HepG2 (cell line): Measurements from ENCODE around the gene TJP3. TPM values are rescaled to one million over a fixed set of nuclear protein-coding genes. Genes with fewer than 3 reads are reported as not detected.

ENCODE experiments used
- ATAC-seq: fragments of 200-7000 bp; cut with Tn5 transposase; 3 replicates; pipeline ENCODE4 v1.9.1; 2020; ENCODE audit warnings: mild to moderate bottlenecking, moderate library complexity
- BruUV-seq: library from RNA; stranded (reverse); fragments of 400-500 nt; replicated peaks from 2 replicates; lab custom pipeline; 2021; lab: Mats Ljungman, UMichigan
- CTCF ChIA-PET: fragments of 300-600 bp; formaldehyde crosslinking; extraction: SDS; loops from one replicate; lab custom pipeline; 2021; ENCODE audit warnings: low total read pairs, inconsistent platforms, low intra/inter-chr PET ratio; lab: Yijun Ruan, JAX
- POLR2A ChIA-PET: fragments of 350-600 bp; sonication (Branson Sonifier 250); formaldehyde crosslinking; loops from one replicate; lab custom pipeline; 2020; ENCODE audit warnings: antibody characterized with exemption, inconsistent platforms; lab: Yijun Ruan, JAX
- DNase-seq: peaks from one replicate; pipeline ENCODE4 v3.0.0-alpha.2; 2015; ENCODE audit warnings: low spot score
- FAIRE-seq: peaks from 3 replicates; lab custom pipeline; 2011; peaks lifted over from hg19 to GRCh38; lab: Jason Lieb, UNC
- H2AFZ ChIP-seq: one replicate; pipeline ENCODE4 v1.6.1; 2011; ENCODE audit warnings: low read length, inconsistent platforms
- H3K27ac ChIP-seq: fragments of 300-600 bp; 3 replicates; pipeline ENCODE4 v1.8.0; 2011; ENCODE audit warnings: mixed run types, mild to moderate bottlenecking, mixed read lengths, low read length, inconsistent platforms; ENCODE audit not compliant: insufficient read depth; ENCODE audit errors: extremely low read length
- H3K27me3 ChIP-seq, 2 experiments: fragments of 200-600 bp in 1 of 2; 2 replicates in 1 of 2; 3 replicates in 1 of 2; pipeline versions ENCODE4 v1.6.0 to v1.8.0; 2011; ENCODE audit warnings: low read length in 2 of 2, mild to moderate bottlenecking in 2 of 2, moderate library complexity in 2 of 2, inconsistent platforms in 1 of 2; ENCODE audit not compliant: insufficient read depth in 2 of 2, control insufficient read depth in 1 of 2
- H3K36me3 ChIP-seq, 2 experiments: fragments of 200-600 bp in 1 of 2; replicated peaks in 1 of 2; 2 replicates in 1 of 2; 3 replicates in 1 of 2; pipeline versions ENCODE4 v1.5.1 to v1.8.0; 2011; ENCODE audit warnings: low read length in 2 of 2, inconsistent platforms in 1 of 2; ENCODE audit not compliant: insufficient read depth in 2 of 2, control insufficient read depth in 1 of 2
- H3K4me1 ChIP-seq: 2 replicates; pipeline ENCODE4 v1.5.1; 2012; ENCODE audit warnings: low read length, inconsistent platforms; ENCODE audit not compliant: insufficient read depth
- H3K4me2 ChIP-seq: 2 replicates; pipeline ENCODE4 v1.6.0; 2011; ENCODE audit warnings: low read depth, low read length, inconsistent platforms
- H3K4me3 ChIP-seq, 3 experiments: fragments of 200-600 bp in 1 of 3; sonication (generic), shearing (Covaris generic) in 1 of 3; replicated peaks in 1 of 3; 2 replicates each; pipeline ENCODE4 v1.5.1; 2011 to 2016; ENCODE audit warnings: low read length in 3 of 3, inconsistent platforms in 2 of 3, low read depth in 2 of 3, mild to moderate bottlenecking in 2 of 3, control low read depth in 1 of 3, mixed read lengths in 1 of 3; ENCODE audit not compliant: insufficient read depth in 1 of 3
- H3K79me2 ChIP-seq: one replicate; pipeline ENCODE4 v1.6.1; 2011; ENCODE audit warnings: low read length, inconsistent platforms; ENCODE audit not compliant: insufficient read depth
- H3K9ac ChIP-seq: 2 replicates; pipeline ENCODE4 v1.6.0; 2011; ENCODE audit warnings: mild to moderate bottlenecking, low read depth, low read length, inconsistent platforms; ENCODE audit not compliant: insufficient read depth
- H3K9me3 ChIP-seq: 2 replicates; pipeline ENCODE4 v1.5.1; 2012; ENCODE audit warnings: mild to moderate bottlenecking, low read length
- H4K20me1 ChIP-seq: 2 replicates; pipeline ENCODE4 v1.6.0; 2011; ENCODE audit warnings: inconsistent platforms, mild to moderate bottlenecking, low read length, moderate library complexity; ENCODE audit not compliant: insufficient read depth
- ARID2 ChIP-seq: sonication (generic); formaldehyde crosslinking; IDR thresholded peaks from 2 replicates; pipeline ENCODE4 v1.8.1; 2022; ENCODE audit warnings: mild to moderate bottlenecking, missing genetic modification reagents, borderline replicate concordance
- ELF3 ChIP-seq: IDR thresholded peaks from 2 replicates; pipeline ENCODE4 v1.6.1; 2016; ENCODE audit warnings: missing genetic modification reagents, missing compliant biosample characterization
- LRRFIP1 ChIP-seq: sonication (generic); formaldehyde crosslinking; conservative IDR thresholded peaks from 2 replicates; pipeline ENCODE4 v1.4.0; 2020; ENCODE audit warnings: missing genetic modification reagents
- MEF2D ChIP-seq: sonication (generic); formaldehyde crosslinking; IDR thresholded peaks from 2 replicates; pipeline ENCODE4 v1.5.1; 2020; ENCODE audit warnings: mild to moderate bottlenecking, missing genetic modification reagents
- NR2F2 ChIP-seq: IDR thresholded peaks from 2 replicates; pipeline ENCODE4 v1.6.1; 2012; ENCODE audit warnings: low read depth, inconsistent platforms, borderline replicate concordance
- PAWR ChIP-seq: sonication (generic); formaldehyde crosslinking; IDR thresholded peaks from 2 replicates; pipeline ENCODE4 v1.4.0; 2020; ENCODE audit warnings: missing genetic modification reagents, mild to moderate bottlenecking, borderline replicate concordance
- PHF20 ChIP-seq: sonication (generic); formaldehyde crosslinking; IDR thresholded peaks from 2 replicates; pipeline ENCODE4 v1.5.0; 2020; ENCODE audit warnings: mild to moderate bottlenecking, missing genetic modification reagents
- REXO4 ChIP-seq: sonication (generic); formaldehyde crosslinking; IDR thresholded peaks from 2 replicates; pipeline ENCODE4 v1.8.0; 2022; ENCODE audit warnings: missing genetic modification reagents, mild to moderate bottlenecking, borderline replicate concordance
- SSRP1 ChIP-seq: IDR thresholded peaks from 2 replicates; pipeline ENCODE4 v1.6.1; 2016; ENCODE audit warnings: control low read depth
- SUZ12 ChIP-seq: fragments of 150-350 bp; IDR thresholded peaks from 2 replicates; pipeline ENCODE4 v1.6.1; 2014; ENCODE audit warnings: low read depth, low read length
- ZNF816 ChIP-seq: sonication (generic); formaldehyde crosslinking; IDR thresholded peaks from 2 replicates; pipeline ENCODE4 v1.8.0; 2022; ENCODE audit warnings: missing genetic modification reagents, mild to moderate bottlenecking, borderline replicate concordance
- ZNF839 ChIP-seq: sonication (generic); formaldehyde crosslinking; IDR thresholded peaks from 2 replicates; pipeline ENCODE4 v1.4.0; 2020; ENCODE audit warnings: missing genetic modification reagents, mild to moderate bottlenecking, borderline replicate concordance
- ZSCAN5A ChIP-seq: sonication (generic); formaldehyde crosslinking; IDR thresholded peaks from 2 replicates; pipeline ENCODE4 v1.8.0; 2022; ENCODE audit warnings: mild to moderate bottlenecking, missing genetic modification reagents, borderline replicate concordance
- WGBS: methylation state at CpG from one replicate; pipeline ENCODE4 v1.1.6; 2017; ENCODE audit warnings: low lambda C conversion rate; 5-methylcytosine and 5-hydroxymethylcytosine counted together
- in situ Hi-C: cut with HindIII; loops from 2 replicates; pipeline ENCODE4 v1.10.0; 2017; ENCODE audit warnings: low pct_unique_long_range_greater_than_20kb; ENCODE audit not compliant: extremely low pct_ligation_motif_present
- intact Hi-C: fragments of 100-400 bp; cut with micrococcal nuclease; formaldehyde crosslinking; loops from one replicate; pipeline ENCODE4 v1.10.0; 2022; ENCODE audit not compliant: unreplicated experiment
- polyA plus RNA-seq, 8 experiments: library from polyadenylated mRNA; depleted of rRNA in 3 of 8; stranded (reverse) in 7 of 8; unstranded in 1 of 8; fragments of >200 nt; fragmentation: Illumina TruSeq in 4 of 8; extraction: Trizol in 4 of 8; gene quantifications; 2 replicates each; pipeline versions ENCODE4 v1.2.1 to v1.2.3, GENCODE V29; 2011 to 2016; ENCODE audit warnings: low read depth in 4 of 8, missing spikeins in 1 of 8, mixed read lengths in 1 of 8; ENCODE audit not compliant: insufficient read depth in 1 of 8
- total RNA-seq, 5 experiments: library from RNA; depleted of rRNA; stranded (reverse); fragments of >200 nt; fragmentation: Illumina TruSeq; extraction: Trizol; gene quantifications; 2 replicates each; pipeline ENCODE4 v1.2.3, GENCODE V29; 2016; ENCODE audit warnings: low read depth in 1 of 5
- TF ChIP-seq, protein P1 (sequence below): IDR thresholded peaks from 2 replicates; pipeline ENCODE4 v1.6.1; 2018; ENCODE audit warnings: missing genetic modification reagents

TJP3 gene
- total and polyA plus RNA-seq, 2 of the 13 experiments (the other 11 are each of a cell fraction or from before 2014, with no cell fraction given): 2.3 to 21.5 TPM

- DNase-seq: peak; percentile 97
- peak; percentile 91 for ATAC-seq
- in situ Hi-C loops: no loop called here
- TF ChIP-seq SUZ12 (peak; percentile 59; the same call in 1 of the 2 replicates), ZSCAN5A (CRISPR knock-in tag) (peak; percentile 72; the same call in 1 of the 2 replicates), ARID2 (CRISPR knock-in tag) (0 out of 2 replicates have a peak, but pooled peaks have one; percentile 37), NR2F2 (no peak), MEF2D (CRISPR knock-in tag) (no peak; the same call in 1 of the 2 replicates), LRRFIP1 (CRISPR knock-in tag) (no peak), SSRP1 (CRISPR knock-in tag) (no peak), PAWR (no peak), ZNF816 (no peak), ZNF839 (CRISPR knock-in tag) (0 out of 2 replicates have a peak, but pooled peaks have one; percentile 56), REXO4 (CRISPR knock-in tag) (no peak), PHF20 (CRISPR knock-in tag) (peak; percentile 72; the same call in 1 of the 2 replicates), ELF3 (CRISPR knock-in tag) (peak; percentile 76)
- TF ChIP-seq, protein P1, sequence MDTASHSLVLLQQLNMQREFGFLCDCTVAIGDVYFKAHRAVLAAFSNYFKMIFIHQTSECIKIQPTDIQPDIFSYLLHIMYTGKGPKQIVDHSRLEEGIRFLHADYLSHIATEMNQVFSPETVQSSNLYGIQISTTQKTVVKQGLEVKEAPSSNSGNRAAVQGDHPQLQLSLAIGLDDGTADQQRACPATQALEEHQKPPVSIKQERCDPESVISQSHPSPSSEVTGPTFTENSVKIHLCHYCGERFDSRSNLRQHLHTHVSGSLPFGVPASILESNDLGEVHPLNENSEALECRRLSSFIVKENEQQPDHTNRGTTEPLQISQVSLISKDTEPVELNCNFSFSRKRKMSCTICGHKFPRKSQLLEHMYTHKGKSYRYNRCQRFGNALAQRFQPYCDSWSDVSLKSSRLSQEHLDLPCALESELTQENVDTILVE (CRISPR knock-in tag): no peak
Observed at GRCh38 chr19:3762501-3763459, 54.6 kb downstream of the TJP3 start, which contains the start of gene MRPL54. Gene MRPL54, plus strand, starts transcription at chr19:3762682. Its CDS starts 19 bp downstream, at chr19:3762701.

More at GRCh38 chr19:3762501-3763459, 54.6 kb downstream of the TJP3 start, which contains the start of gene MRPL54:
- H3K4me2 ChIP-seq: peak within 1 kb of the TSS; percentile 88
- H3K4me3 ChIP-seq: peak within 1 kb of the TSS; percentile 84 to 99 (median 90)
- peak within 1 kb of the TSS; percentile 95 for H3K27ac ChIP-seq
- 1% methylated on average over 40 of the region's 47 CpGs for WGBS
- peak within 1 kb of the TSS; percentile 93 for H3K9ac ChIP-seq
- peak; percentile 90 for FAIRE-seq
- H3K4me1 ChIP-seq: peaks cover 17% of the 10 kb centered on the region
- ChIA-PET CTCF (no interaction called here), POLR2A (interaction anchor here (0.5 to 2.0 kb wide), 22 partner anchors 9 to 1287 kb away, joined by 3 to 15 read pairs (median 4); partner anchors contain the start of genes CACTIN, EEF2, GADD45B and PIAS4)
- H4K20me1 ChIP-seq: no peaks in the 10 kb centered on the region
- peak within 1 kb of the TSS; percentile 91 for H2AFZ ChIP-seq
- peaks cover 12% of the 10 kb centered on the region for H3K79me2 ChIP-seq
- BruUV-seq: TSS peak; percentile 97
- no peaks in the 10 kb centered on the region for H3K9me3 ChIP-seq
- intact Hi-C loops: loop anchor here (10.0 kb wide), 1 partner anchor 58 kb away; the partner anchor contains the start of genes PIP5K1C and TJP3
- no peaks in the 10 kb centered on the region; a peak in 1 of 5 replicates for H3K27me3 ChIP-seq
- peaks cover 7 to 25% of the 10 kb centered on the region in 2 experiments; a peak in 2 of 5 replicates for H3K36me3 ChIP-seq
